Stimulated activated CD8-positive, alpha-beta memory T cell treated with anti-CD3 and anti-CD28 coated beads, Interleukin-12 subunit alpha, Interleukin-12 subunit beta, amount 100 ng/mL, for 24 hours (primary cell): Measurements from ENCODE around the gene PPM1H.
"Not testable (repeated sequence)": the region's sequence is repeated elsewhere in the genome, so short reads cannot be mapped to it uniquely, and the experiment has no call there.

Experiments
- DNase-seq: peaks from one replicate; pipeline ENCODE4 v3.0.0-alpha.2; 2020; ENCODE audit errors: extremely low read depth

PPM1H gene

GRCh38 chr12:62767496-62767895, 167.5 kb downstream of the PPM1H start:
- DNase-seq: no peak

DNA sequence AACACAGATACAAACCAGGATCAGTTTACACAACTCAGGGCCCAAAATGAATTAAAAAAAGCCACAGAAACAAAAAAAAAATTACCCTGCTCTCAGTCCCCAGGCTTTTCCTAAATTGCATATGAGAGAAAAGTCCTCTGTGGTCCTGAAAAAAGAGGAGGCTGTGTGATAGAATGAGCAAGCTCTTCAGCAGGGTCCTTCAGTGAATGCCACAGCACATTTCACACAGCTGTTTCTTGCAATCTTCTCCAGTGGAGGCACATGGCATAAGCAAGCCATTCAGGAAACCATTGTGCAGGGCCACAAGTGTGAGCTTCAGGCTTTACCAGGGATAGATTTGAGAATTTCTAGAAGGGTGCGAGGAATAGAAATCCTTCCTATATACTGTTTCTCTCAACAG, 168.5 kb downstream of the PPM1H start:
- no peak for DNase-seq

DNA sequence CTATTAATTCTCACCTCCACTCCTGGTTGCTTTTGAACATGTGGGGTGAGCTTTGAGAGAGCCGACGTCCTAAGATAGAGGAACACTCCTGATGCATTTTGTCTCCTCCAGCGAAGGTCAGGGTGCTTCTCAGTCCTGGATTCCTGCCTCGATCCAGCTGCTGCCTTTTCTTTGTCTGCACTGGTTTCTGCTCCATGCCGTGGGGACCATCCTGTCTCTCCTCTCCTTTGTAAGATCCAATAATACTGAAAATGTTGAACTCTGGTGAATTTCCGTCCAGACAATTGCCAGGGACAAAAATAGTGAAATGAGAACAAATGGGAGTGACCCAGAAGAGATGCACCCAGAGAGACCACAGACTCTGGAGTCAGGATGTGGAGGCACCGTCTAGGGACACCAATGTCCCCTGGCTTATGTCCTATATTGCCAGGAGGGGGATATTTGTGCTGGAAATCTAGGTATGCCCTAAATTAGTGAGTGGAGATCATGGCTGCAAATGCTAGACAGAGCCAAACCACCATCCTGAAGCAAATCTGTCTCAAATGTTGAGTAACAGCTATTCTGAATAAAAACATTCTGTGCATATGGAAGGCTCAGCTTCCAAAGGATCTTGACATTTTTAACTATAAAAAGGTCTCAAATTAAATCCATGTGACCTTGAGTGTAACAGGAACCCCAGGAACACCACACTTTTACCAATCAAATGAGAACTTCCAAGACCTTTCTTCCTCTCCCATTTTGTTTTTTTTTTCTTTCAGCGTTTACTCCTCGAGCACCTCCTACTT, 170.9 kb downstream of the PPM1H start:
- no peak for DNase-seq

DNA sequence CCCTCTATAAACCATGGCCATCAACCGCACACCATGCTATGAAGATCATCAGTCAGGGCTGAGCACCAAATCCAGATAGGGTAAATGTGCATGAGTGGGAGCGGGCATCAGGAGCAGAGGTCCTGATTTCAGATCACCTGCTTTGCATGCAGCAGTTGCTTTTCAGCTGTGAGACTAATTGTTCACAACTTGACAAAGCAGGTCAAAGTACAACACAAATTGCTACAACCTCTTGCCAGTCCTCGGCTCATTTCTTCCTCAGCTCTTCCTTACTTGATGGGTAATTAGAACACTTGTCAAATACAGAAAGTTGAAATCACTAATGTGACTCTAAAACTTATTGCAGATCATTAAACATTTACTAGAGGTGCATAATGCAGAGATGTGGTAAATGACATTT, 171.6 kb downstream of the PPM1H start:
- no peak for DNase-seq

DNA sequence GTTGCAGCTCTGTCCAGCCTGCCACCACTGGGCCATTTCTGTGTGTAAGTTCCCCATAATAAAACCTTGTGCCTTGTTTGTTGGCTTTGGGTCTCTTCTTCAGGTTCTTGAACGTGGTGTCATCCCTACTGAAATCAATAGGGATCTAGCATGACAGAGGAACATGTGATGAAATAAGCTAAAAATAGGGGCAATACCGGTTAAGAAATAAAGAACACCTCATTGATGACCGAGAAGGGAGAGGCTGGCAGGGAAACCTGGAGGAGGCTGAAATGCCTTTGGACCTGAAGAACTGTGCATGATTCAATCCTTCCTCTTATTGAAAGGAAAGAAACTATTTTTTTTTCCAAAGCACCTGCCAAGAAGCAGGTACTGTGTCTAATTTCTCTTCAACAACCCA, 172.3 kb downstream of the PPM1H start:
- no peak for DNase-seq

DNA sequence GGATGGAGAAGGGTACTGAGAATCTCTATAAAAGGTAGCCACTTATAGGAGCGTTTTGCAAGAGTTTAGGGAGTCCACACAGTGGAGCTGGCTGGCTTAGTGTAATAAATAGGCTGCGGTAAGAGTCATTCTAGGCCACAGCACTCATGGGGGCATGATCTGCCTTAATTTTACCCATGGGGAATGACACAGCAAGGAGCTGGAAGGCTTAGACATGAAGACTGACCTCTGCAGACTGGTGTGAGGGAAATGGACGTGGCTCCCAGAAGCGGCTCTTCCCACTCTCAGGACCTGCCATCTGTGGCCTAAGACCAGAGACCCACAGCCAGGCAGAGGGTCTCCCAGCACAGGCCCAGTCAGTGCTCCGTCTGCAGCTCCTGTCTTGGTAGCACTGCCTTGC, 173.3 kb downstream of the PPM1H start:
- DNase-seq: no peak

- no peak for DNase-seq
Measured at GRCh38 chr12:62760779-62761178, 174.2 kb downstream of the PPM1H start.

GRCh38 chr12:62760341-62760740, 174.6 kb downstream of the PPM1H start:
- not testable (repeated sequence) for DNase-seq

DNA sequence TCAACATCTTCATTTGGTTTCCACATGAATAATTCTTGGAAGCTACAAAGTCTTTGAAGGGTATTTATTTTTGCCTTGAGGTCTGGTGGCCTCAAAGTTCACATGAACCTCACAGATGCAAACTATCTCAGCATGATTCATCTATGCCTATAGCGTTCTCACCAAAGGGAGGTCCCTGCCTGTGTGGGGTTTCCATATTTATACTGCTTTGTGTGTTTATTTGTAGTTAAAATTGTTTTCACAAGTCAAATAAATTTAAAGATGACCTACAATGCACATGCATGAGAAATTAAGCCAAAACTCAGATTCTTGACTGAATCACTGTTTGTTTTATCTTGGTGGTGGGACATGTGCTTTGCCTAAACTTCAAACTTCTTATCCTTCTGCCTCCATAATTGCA, 176.7 kb downstream of the PPM1H start:
- no peak for DNase-seq

DNA sequence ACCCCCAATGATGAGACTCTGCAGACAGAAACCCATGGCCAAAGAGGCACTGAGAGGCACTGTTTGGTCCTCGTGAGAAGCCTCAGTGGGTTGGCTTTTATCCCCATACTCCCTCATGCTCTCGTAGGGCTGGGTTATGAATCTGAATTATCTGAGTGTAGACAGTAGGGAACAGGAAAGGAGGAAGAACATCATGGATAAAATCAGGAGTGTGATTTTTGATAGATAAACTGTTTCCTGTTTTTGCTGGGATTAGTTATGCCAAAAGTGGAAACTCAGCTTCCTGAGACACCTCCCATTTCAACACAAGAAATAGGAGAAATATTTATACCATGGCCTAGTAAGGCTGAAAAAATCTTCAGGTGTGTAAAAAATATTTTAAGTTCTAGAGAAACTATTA, 177.9 kb downstream of the PPM1H start:
- no peak for DNase-seq

DNA sequence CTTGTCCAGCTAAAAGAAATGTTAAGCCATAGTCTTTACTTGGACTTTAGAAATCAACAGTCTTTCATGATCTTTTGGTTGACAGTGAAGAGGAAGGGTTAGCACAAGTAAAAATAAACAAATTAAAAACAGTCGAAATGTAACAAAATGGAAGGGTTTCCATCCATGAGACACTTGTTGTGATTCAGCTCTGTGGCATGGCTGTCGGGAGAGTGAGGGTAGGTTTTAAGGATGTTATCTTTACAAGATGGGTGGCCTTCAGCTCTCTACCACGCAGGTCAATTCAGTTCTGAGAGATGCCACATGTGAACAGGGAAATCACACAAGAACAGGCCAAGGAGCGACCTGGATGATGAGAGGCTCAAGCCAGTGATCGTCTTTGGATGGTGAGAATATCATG, 180.2 kb downstream of the PPM1H start:
- no peak for DNase-seq

DNA sequence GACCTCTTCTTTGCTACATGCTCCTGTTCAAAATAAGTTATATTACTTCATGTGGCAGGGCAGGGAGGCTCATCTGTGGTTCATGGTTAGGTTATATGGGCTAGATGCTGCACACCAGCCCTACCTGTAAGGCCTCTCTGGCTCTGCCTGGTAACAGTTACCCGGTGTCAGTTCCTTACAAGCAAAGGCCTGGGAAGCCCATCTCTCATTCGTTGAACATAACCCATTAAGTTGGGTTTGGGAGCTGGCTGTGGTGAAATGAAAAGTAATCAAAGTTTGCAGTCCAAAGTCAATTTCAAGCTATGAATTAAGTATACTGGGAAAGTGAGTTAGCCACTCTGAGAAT, 183.2 kb downstream of the PPM1H start:
- no peak for DNase-seq

DNA sequence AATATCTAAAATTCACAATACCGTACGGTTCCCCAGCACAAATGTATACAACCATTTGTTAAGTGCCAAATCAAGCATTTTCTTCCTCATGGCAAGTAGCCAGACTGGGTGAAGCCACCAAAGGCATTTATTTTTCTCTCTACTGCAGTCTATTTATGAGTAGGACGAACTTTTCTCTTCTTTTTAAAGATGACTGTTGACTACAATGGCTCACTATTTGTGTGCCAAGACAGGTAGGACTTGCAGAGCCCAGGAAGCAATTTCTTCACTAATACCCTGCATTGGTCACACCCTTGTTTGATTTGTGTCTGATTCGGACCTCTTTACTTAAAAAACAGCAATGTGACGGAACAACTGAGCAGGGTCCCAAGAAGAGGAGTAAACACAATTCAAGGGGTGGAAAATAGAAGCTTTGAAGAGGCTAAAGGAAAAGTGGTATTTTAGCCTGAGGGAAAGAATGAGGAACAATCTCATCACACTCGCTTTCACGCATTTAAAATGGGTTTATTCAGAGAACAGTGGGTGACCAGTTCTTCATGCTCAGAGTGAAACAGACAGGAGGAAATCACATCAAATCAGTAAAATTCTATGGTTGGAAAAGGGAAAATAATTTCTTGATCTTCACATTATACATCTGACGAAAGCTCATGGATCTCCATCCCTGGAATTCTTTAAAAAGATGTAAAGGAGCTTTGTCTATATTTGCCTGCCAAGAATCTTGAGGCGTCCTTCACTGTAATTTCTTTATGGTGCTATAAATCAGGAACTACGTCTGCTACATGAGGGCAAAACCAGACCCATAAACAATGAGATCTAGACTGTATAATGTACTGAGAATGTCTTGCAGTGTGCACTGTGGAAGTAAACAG, 183.8 kb downstream of the PPM1H start:
- DNase-seq: no peak

DNA sequence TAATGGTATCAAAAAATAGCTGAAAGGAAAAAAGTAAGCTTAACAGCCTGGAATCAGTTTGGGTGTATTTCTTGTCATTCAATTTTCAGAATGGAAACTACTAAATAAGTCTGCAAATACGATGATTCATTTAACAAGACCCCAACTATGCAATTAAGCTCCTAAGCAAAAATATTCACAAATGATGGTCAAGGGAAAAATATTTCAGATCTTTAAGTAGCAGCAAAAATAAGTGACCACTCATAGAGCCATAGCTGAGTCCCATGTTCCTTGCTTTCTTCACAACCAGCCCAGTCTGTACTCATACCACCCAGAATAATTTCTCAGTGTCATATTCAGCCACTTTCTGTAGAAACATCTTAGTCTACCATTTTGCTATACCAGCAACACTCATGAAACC, 185.4 kb downstream of the PPM1H start:
- no peak for DNase-seq

GRCh38 chr12:62748941-62749468, 185.9 kb downstream of the PPM1H start:
- DNase-seq: no peak

DNA sequence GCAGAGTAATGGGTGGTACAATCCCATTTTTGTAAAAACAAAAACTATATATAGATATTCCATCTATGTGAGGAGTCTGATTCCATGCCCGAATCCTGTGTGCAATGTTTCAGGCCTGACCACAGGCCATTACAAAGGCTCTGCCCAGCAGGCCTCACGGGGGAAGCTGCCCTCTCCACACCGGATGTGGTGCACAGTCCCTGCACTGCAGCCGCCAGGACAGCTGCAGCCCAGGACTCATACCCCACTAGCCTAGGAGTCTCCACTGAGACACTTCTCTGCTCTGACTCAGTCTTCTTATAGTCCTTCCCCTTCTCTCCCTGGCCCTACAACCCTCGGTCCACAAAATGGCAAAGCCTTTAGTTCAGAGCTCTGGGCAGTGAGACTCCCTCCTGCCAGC, 190.4 kb downstream of the PPM1H start:
- DNase-seq: no peak

- DNase-seq: no peak
Measured at GRCh38 chr12:62739266-62740015, 195.5 kb downstream of the PPM1H start.

DNA sequence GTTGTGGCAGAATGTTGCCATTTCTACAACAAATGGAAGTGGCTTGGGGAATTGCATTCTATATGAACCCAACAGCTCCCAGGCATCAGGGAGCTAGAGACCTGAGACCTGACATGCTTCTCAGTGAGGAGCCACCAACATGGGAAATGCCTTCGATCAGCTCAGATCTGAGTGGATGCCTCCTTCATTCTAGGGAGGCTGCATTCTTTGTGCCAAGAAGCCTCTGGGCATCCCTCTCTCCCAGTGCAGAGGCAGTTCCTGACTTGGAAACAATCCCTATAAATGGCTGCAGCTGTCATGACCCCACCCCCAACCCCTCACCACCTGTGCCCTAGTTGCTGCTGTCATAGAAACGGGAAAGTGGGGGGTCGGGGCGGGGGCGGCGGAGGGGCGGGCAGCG, 196.3 kb downstream of the PPM1H start:
- DNase-seq: no peak

GRCh38 chr12:62738105-62738504, 196.8 kb downstream of the PPM1H start:
- no peak for DNase-seq

- DNase-seq: no peak
Measured at GRCh38 chr12:62737615-62738014, 197.3 kb downstream of the PPM1H start.

DNA sequence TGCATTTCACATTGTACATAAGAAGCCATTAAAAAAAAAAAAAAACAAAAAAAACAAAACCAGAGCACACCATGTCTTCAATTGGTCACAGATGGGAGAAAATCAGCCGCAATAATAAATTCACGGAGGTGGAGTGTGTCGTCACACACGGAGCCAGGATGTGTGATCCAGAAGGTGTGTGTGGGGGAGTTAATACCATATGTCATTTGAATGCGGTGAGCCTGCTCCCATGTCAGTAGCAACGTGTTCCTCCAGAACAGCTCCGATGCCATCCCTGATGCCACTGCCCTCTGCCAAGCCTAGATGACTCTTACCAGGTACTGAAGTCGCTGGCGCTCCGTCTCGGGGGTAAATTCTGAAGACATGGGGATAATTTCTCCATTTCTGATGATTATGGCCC, 197.8 kb downstream of the PPM1H start:
- DNase-seq: no peak

GRCh38 chr12:62736596-62736995, 198.4 kb downstream of the PPM1H start:
- DNase-seq: no peak
